ENCODE measurements around the gene LIPM.
"Not testable (repeated sequence)": the region's sequence is repeated elsewhere in the genome, so short reads cannot be mapped to it uniquely, and the experiment has no call there.

LIPM gene

GRCh38 chr10:88835096-88835909 is 32.8 kb downstream of the LIPM start:
- Histone ChIP-seq H2BK15ac (replicated peaks; ENCODE audit: low read depth) (no peak overlapping the region), H3K36me3 (ENCODE audit: control insufficient read depth, insufficient read depth, low read length) (no peaks in the 10 kb centered on the region), H4K8ac (ENCODE audit: low read depth, low read length) (no peak overlapping the region), H3K79me1 (ENCODE audit: low read length) (no peaks in the 10 kb centered on the region), H4K5ac (ENCODE audit: low read length) (no peak overlapping the region), H2AK5ac (ENCODE audit: low read length) (no peak overlapping the region), H3K4me2 (ENCODE audit: low read length) (no peak overlapping the region), H3K18ac (ENCODE audit: low read length) (no peak overlapping the region), H3K27me3 (ENCODE audit: insufficient read depth, low read length, poor library complexity) (peaks cover 3% of the 10 kb centered on the region), H3K79me2 (ENCODE audit: control insufficient read depth, insufficient read depth, low read length) (no peaks in the 10 kb centered on the region), H3K9ac (ENCODE audit: low read length) (no peak overlapping the region), H3K27ac (ENCODE audit: low read depth, low read length) (no peak overlapping the region), H2BK120ac (ENCODE audit: low read depth, low read length) (no peak overlapping the region), H3K4ac (ENCODE audit: low read depth, low read length) (no peak overlapping the region), H3K56ac (ENCODE audit: low read length) (no peak overlapping the region), H3K23ac (ENCODE audit: low read length) (no peak overlapping the region), H3K4me1 (ENCODE audit: control insufficient read depth, low read depth, low read length) (no peaks in the 10 kb centered on the region), H3K4me3 (ENCODE audit: low read length) (no peak overlapping the region), H2BK5ac (ENCODE audit: low read length) (no peak overlapping the region)
- no CpG with 5 or more reads among the region's 10 CpGs for WGBS (ENCODE audit: extremely low coverage, insufficient coverage, low lambda C conversion rate)
- DNase-seq = peak; percentile 82

- Histone ChIP-seq H2BK120ac (ENCODE audit: low read depth, low read length) (no peak overlapping the region), H3K4me3 (ENCODE audit: low read length) (no peak overlapping the region), H3K36me3 (ENCODE audit: control insufficient read depth, insufficient read depth, low read length) (no peaks in the 10 kb centered on the region), H3K18ac (ENCODE audit: low read length) (no peak overlapping the region), H3K79me2 (ENCODE audit: control insufficient read depth, insufficient read depth, low read length) (no peaks in the 10 kb centered on the region), H3K9ac (ENCODE audit: low read length) (no peak overlapping the region), H3K4me1 (ENCODE audit: control insufficient read depth, low read depth, low read length) (no peaks in the 10 kb centered on the region), H3K4ac (ENCODE audit: low read depth, low read length) (no peak overlapping the region), H3K56ac (ENCODE audit: low read length) (no peak overlapping the region), H4K5ac (ENCODE audit: low read length) (no peak overlapping the region), H2BK15ac (replicated peaks; ENCODE audit: low read depth) (no peak overlapping the region), H4K8ac (ENCODE audit: low read depth, low read length) (no peak overlapping the region), H3K4me2 (ENCODE audit: low read length) (no peak overlapping the region), H3K27me3 (ENCODE audit: insufficient read depth, low read length, poor library complexity) (peaks cover 3% of the 10 kb centered on the region), H3K27ac (ENCODE audit: low read depth, low read length) (no peak overlapping the region), H3K23ac (ENCODE audit: low read length) (no peak overlapping the region), H2BK5ac (ENCODE audit: low read length) (no peak overlapping the region), H2AK5ac (ENCODE audit: low read length) (no peak overlapping the region), H3K79me1 (ENCODE audit: low read length) (no peaks in the 10 kb centered on the region)
- DNase-seq = no peak
- no CpG with 5 or more reads among the region's 2 CpGs for WGBS (ENCODE audit: extremely low coverage, insufficient coverage, low lambda C conversion rate)
Measured at GRCh38 chr10:88835910-88836221, 33.3 kb downstream of the LIPM start.

GRCh38 chr10:88837632-88838031 is 35.1 kb downstream of the LIPM start:
- H3K18ac ChIP-seq (ENCODE audit: low read length); H3K4me2 ChIP-seq (ENCODE audit: low read length); H2BK15ac ChIP-seq (replicated peaks; ENCODE audit: low read depth); H3K79me1 ChIP-seq (ENCODE audit: low read length); H3K4me1 ChIP-seq (ENCODE audit: control insufficient read depth, low read depth, low read length); H3K56ac ChIP-seq (ENCODE audit: low read length); H3K4ac ChIP-seq (ENCODE audit: low read depth, low read length); H3K9ac ChIP-seq (ENCODE audit: low read length); H3K79me2 ChIP-seq (ENCODE audit: control insufficient read depth, insufficient read depth, low read length); H4K5ac ChIP-seq (ENCODE audit: low read length); H3K36me3 ChIP-seq (ENCODE audit: control insufficient read depth, insufficient read depth, low read length); DNase-seq; H4K8ac ChIP-seq (ENCODE audit: low read depth, low read length); H3K4me3 ChIP-seq (ENCODE audit: low read length); H3K23ac ChIP-seq (ENCODE audit: low read length); H2AK5ac ChIP-seq (ENCODE audit: low read length); H2BK120ac ChIP-seq (ENCODE audit: low read depth, low read length); H3K27ac ChIP-seq (ENCODE audit: low read depth, low read length); H3K27me3 ChIP-seq (ENCODE audit: insufficient read depth, low read length, poor library complexity); H2BK5ac ChIP-seq (ENCODE audit: low read length): not testable (repeated sequence)

GRCh38 chr10:88838766-88839350 is 36.3 kb downstream of the LIPM start:
- H3K36me3 ChIP-seq (ENCODE audit: control insufficient read depth, insufficient read depth, low read length) = no peaks in the 10 kb centered on the region
- no peak overlapping the region for H3K4me2 ChIP-seq (ENCODE audit: low read length)
- peaks cover under 1% of the 10 kb centered on the region for H3K27me3 ChIP-seq (ENCODE audit: insufficient read depth, low read length, poor library complexity)
- no peak overlapping the region for H4K5ac ChIP-seq (ENCODE audit: low read length)
- no peak overlapping the region for H3K4ac ChIP-seq (ENCODE audit: low read depth, low read length)
- no peak overlapping the region for H3K9ac ChIP-seq (ENCODE audit: low read length)
- peak; percentile 13 for DNase-seq
- no peak overlapping the region for H3K4me3 ChIP-seq (ENCODE audit: low read length)
- H2AK5ac ChIP-seq (ENCODE audit: low read length) = no peak overlapping the region
- no peak overlapping the region for H2BK120ac ChIP-seq (ENCODE audit: low read depth, low read length)
- H2BK15ac ChIP-seq (replicated peaks; ENCODE audit: low read depth) = no peak overlapping the region
- H3K27ac ChIP-seq (ENCODE audit: low read depth, low read length) = no peak overlapping the region
- H3K23ac ChIP-seq (ENCODE audit: low read length) = no peak overlapping the region
- H3K56ac ChIP-seq (ENCODE audit: low read length) = no peak overlapping the region
- H3K79me1 ChIP-seq (ENCODE audit: low read length) = no peaks in the 10 kb centered on the region
- H3K4me1 ChIP-seq (ENCODE audit: control insufficient read depth, low read depth, low read length) = no peaks in the 10 kb centered on the region
- H4K8ac ChIP-seq (ENCODE audit: low read depth, low read length) = no peak overlapping the region
- H3K18ac ChIP-seq (ENCODE audit: low read length) = no peak overlapping the region
- no CpG with 5 or more reads among the region's 5 CpGs for WGBS (ENCODE audit: extremely low coverage, insufficient coverage, low lambda C conversion rate)
- no peak overlapping the region for H2BK5ac ChIP-seq (ENCODE audit: low read length)
- no peaks in the 10 kb centered on the region for H3K79me2 ChIP-seq (ENCODE audit: control insufficient read depth, insufficient read depth, low read length)

- Histone ChIP-seq H3K23ac (ENCODE audit: low read length) (no peak overlapping the region), H4K5ac (ENCODE audit: low read length) (no peak overlapping the region), H3K18ac (ENCODE audit: low read length) (no peak overlapping the region), H3K36me3 (ENCODE audit: control insufficient read depth, insufficient read depth, low read length) (no peaks in the 10 kb centered on the region), H2BK15ac (replicated peaks; ENCODE audit: low read depth) (no peak overlapping the region), H4K8ac (ENCODE audit: low read depth, low read length) (no peak overlapping the region), H3K79me2 (ENCODE audit: control insufficient read depth, insufficient read depth, low read length) (no peaks in the 10 kb centered on the region), H3K27me3 (ENCODE audit: insufficient read depth, low read length, poor library complexity) (no peaks in the 10 kb centered on the region), H2BK5ac (ENCODE audit: low read length) (no peak overlapping the region), H3K9ac (ENCODE audit: low read length) (no peak overlapping the region), H3K56ac (ENCODE audit: low read length) (no peak overlapping the region), H3K4me1 (ENCODE audit: control insufficient read depth, low read depth, low read length) (no peaks in the 10 kb centered on the region), H3K79me1 (ENCODE audit: low read length) (no peaks in the 10 kb centered on the region), H2AK5ac (ENCODE audit: low read length) (no peak overlapping the region), H3K27ac (ENCODE audit: low read depth, low read length) (no peak overlapping the region), H3K4ac (ENCODE audit: low read depth, low read length) (no peak overlapping the region), H2BK120ac (ENCODE audit: low read depth, low read length) (no peak overlapping the region), H3K4me3 (ENCODE audit: low read length) (no peak overlapping the region), H3K4me2 (ENCODE audit: low read length) (no peak overlapping the region)
- WGBS (ENCODE audit: extremely low coverage, insufficient coverage, low lambda C conversion rate) = no CpG with 5 or more reads among the region's 3 CpGs
- DNase-seq = no peak
Measured at GRCh38 chr10:88840104-88840503, 37.6 kb downstream of the LIPM start.

GRCh38 chr10:88840881-88841280 is 38.4 kb downstream of the LIPM start:
- WGBS (ENCODE audit: extremely low coverage, insufficient coverage, low lambda C conversion rate) = no CpG with 5 or more reads among the region's 5 CpGs
- H2BK120ac ChIP-seq (ENCODE audit: low read depth, low read length) = no peak overlapping the region
- no peak overlapping the region for H3K56ac ChIP-seq (ENCODE audit: low read length)
- no peak overlapping the region for H3K18ac ChIP-seq (ENCODE audit: low read length)
- no peak for DNase-seq
- H2BK15ac ChIP-seq (replicated peaks; ENCODE audit: low read depth) = no peak overlapping the region
- H2AK5ac ChIP-seq (ENCODE audit: low read length) = no peak overlapping the region
- H3K79me1 ChIP-seq (ENCODE audit: low read length) = no peaks in the 10 kb centered on the region
- H3K79me2 ChIP-seq (ENCODE audit: control insufficient read depth, insufficient read depth, low read length) = no peaks in the 10 kb centered on the region
- H4K8ac ChIP-seq (ENCODE audit: low read depth, low read length) = no peak overlapping the region
- no peak overlapping the region for H3K27ac ChIP-seq (ENCODE audit: low read depth, low read length)
- H3K4ac ChIP-seq (ENCODE audit: low read depth, low read length) = no peak overlapping the region
- H3K23ac ChIP-seq (ENCODE audit: low read length) = no peak overlapping the region
- no peak overlapping the region for H3K9ac ChIP-seq (ENCODE audit: low read length)
- no peaks in the 10 kb centered on the region for H3K36me3 ChIP-seq (ENCODE audit: control insufficient read depth, insufficient read depth, low read length)
- H3K27me3 ChIP-seq (ENCODE audit: insufficient read depth, low read length, poor library complexity) = no peaks in the 10 kb centered on the region
- no peak overlapping the region for H3K4me2 ChIP-seq (ENCODE audit: low read length)
- H2BK5ac ChIP-seq (ENCODE audit: low read length) = no peak overlapping the region
- no peaks in the 10 kb centered on the region for H3K4me1 ChIP-seq (ENCODE audit: control insufficient read depth, low read depth, low read length)
- H3K4me3 ChIP-seq (ENCODE audit: low read length) = no peak overlapping the region
- H4K5ac ChIP-seq (ENCODE audit: low read length) = no peak overlapping the region
